Stimulated activated memory B cell treated with anti-CD40 and anti-IgM and Interleukin-4, amounts not matched to agents 10 μg/mL and 1 μg/mL and 100 μg/mL, for 72 hours (primary cell): ENCODE measurements around the gene VPS39.
A peak's percentile ranks its signal among the peaks of the same experiment; 100 is the strongest.

ENCODE experiments used
- ATAC-seq: fragments of 150-1000 bp; cut with Tn5 transposase; 2 replicates; pipeline ENCODE4 v1.10.0; 2021
- H3K27ac Mint-ChIP-seq: one replicate; pipeline ENCODE4 v1.8.0; 2022; ENCODE audit warnings: mild to moderate bottlenecking, mixed read lengths
- H3K27me3 Mint-ChIP-seq: one replicate; pipeline ENCODE4 v1.8.0; 2022; ENCODE audit warnings: mixed read lengths
- H3K36me3 Mint-ChIP-seq: one replicate; pipeline ENCODE4 v1.8.0; 2022; ENCODE audit warnings: mixed read lengths
- H3K4me1 Mint-ChIP-seq: one replicate; pipeline ENCODE4 v1.8.0; 2022; ENCODE audit warnings: mixed read lengths
- H3K4me3 Mint-ChIP-seq: one replicate; pipeline ENCODE4 v1.8.0; 2022; ENCODE audit warnings: mild to moderate bottlenecking, moderate library complexity, mixed read lengths
- H3K9me3 Mint-ChIP-seq: one replicate; pipeline ENCODE4 v1.8.0; 2022; ENCODE audit warnings: mixed read lengths

The VPS39 gene

GRCh38 chr15:42148808-42149492 is 59.2 kb downstream of the VPS39 start:
- H3K4me3 Mint-ChIP-seq: no peak overlapping the region
- ATAC-seq: no peak
- no peaks in the 10 kb centered on the region for H3K4me1 Mint-ChIP-seq
- no peak overlapping the region for H3K27ac Mint-ChIP-seq
- H3K36me3 Mint-ChIP-seq: no peaks in the 10 kb centered on the region
- H3K27me3 Mint-ChIP-seq: peaks cover 17% of the 10 kb centered on the region
- no peaks in the 10 kb centered on the region for H3K9me3 Mint-ChIP-seq

- Mint-ChIP-seq H3K4me1 (no peaks in the 10 kb centered on the region), H3K27me3 (peaks cover 17% of the 10 kb centered on the region), H3K4me3 (no peak overlapping the region), H3K36me3 (no peaks in the 10 kb centered on the region), H3K9me3 (no peaks in the 10 kb centered on the region), H3K27ac (no peak overlapping the region)
- ATAC-seq: no peak
Measured at GRCh38 chr15:42147431-42147735, 60.7 kb downstream of the VPS39 start.

GRCh38 chr15:42146551-42147430 is 61.3 kb downstream of the VPS39 start:
- ATAC-seq: no peak
- Mint-ChIP-seq H3K4me3 (no peak overlapping the region), H3K36me3 (no peaks in the 10 kb centered on the region), H3K27ac (no peak overlapping the region), H3K4me1 (no peaks in the 10 kb centered on the region), H3K9me3 (no peaks in the 10 kb centered on the region), H3K27me3 (peaks cover 17% of the 10 kb centered on the region)

GRCh38 chr15:42145546-42146455 is 62.3 kb downstream of the VPS39 start:
- Mint-ChIP-seq H3K9me3 (no peaks in the 10 kb centered on the region), H3K27ac (no peak overlapping the region), H3K4me3 (no peak overlapping the region), H3K27me3 (peaks cover 17% of the 10 kb centered on the region), H3K36me3 (no peaks in the 10 kb centered on the region), H3K4me1 (no peaks in the 10 kb centered on the region)
- no peak for ATAC-seq

- H3K36me3 Mint-ChIP-seq: no peaks in the 10 kb centered on the region
- ATAC-seq: no peak
- no peaks in the 10 kb centered on the region for H3K9me3 Mint-ChIP-seq
- no peak overlapping the region for H3K27ac Mint-ChIP-seq
- H3K27me3 Mint-ChIP-seq: peaks cover 17% of the 10 kb centered on the region
- H3K4me3 Mint-ChIP-seq: no peak overlapping the region
- H3K4me1 Mint-ChIP-seq: no peaks in the 10 kb centered on the region
Measured at GRCh38 chr15:42144841-42145375, 63.2 kb downstream of the VPS39 start.

GRCh38 chr15:42143866-42144625 is 64.1 kb downstream of the VPS39 start:
- Mint-ChIP-seq H3K4me1 (no peaks in the 10 kb centered on the region), H3K9me3 (no peaks in the 10 kb centered on the region), H3K27ac (no peak overlapping the region), H3K4me3 (no peak overlapping the region), H3K27me3 (peaks cover 17% of the 10 kb centered on the region), H3K36me3 (no peaks in the 10 kb centered on the region)
- no peak for ATAC-seq

- no peaks in the 10 kb centered on the region for H3K9me3 Mint-ChIP-seq
- H3K27me3 Mint-ChIP-seq: peaks cover 17% of the 10 kb centered on the region
- H3K27ac Mint-ChIP-seq: no peak overlapping the region
- no peaks in the 10 kb centered on the region for H3K36me3 Mint-ChIP-seq
- no peak for ATAC-seq
- H3K4me3 Mint-ChIP-seq: no peak overlapping the region
- no peaks in the 10 kb centered on the region for H3K4me1 Mint-ChIP-seq
Measured at GRCh38 chr15:42143356-42143755, 64.7 kb downstream of the VPS39 start.

GRCh38 chr15:42141795-42142667 is 66.1 kb downstream of the VPS39 start:
- H3K4me1 Mint-ChIP-seq: no peaks in the 10 kb centered on the region
- H3K4me3 Mint-ChIP-seq: no peak overlapping the region
- H3K27ac Mint-ChIP-seq: no peak overlapping the region
- no peak for ATAC-seq
- peaks cover 17% of the 10 kb centered on the region for H3K27me3 Mint-ChIP-seq
- no peaks in the 10 kb centered on the region for H3K36me3 Mint-ChIP-seq
- no peaks in the 10 kb centered on the region for H3K9me3 Mint-ChIP-seq

- H3K4me1 Mint-ChIP-seq: no peaks in the 10 kb centered on the region
- peaks cover 17% of the 10 kb centered on the region for H3K27me3 Mint-ChIP-seq
- H3K9me3 Mint-ChIP-seq: no peaks in the 10 kb centered on the region
- no peak for ATAC-seq
- no peak overlapping the region for H3K27ac Mint-ChIP-seq
- no peaks in the 10 kb centered on the region for H3K36me3 Mint-ChIP-seq
- H3K4me3 Mint-ChIP-seq: no peak overlapping the region
Measured at GRCh38 chr15:42141246-42141645, 66.9 kb downstream of the VPS39 start.

- H3K27ac Mint-ChIP-seq: no peak overlapping the region
- no peak overlapping the region for H3K4me3 Mint-ChIP-seq
- H3K4me1 Mint-ChIP-seq: no peaks in the 10 kb centered on the region
- H3K27me3 Mint-ChIP-seq: peaks cover 11% of the 10 kb centered on the region
- no peaks in the 10 kb centered on the region for H3K36me3 Mint-ChIP-seq
- no peaks in the 10 kb centered on the region for H3K9me3 Mint-ChIP-seq
- ATAC-seq: peak; percentile 40
Measured at GRCh38 chr15:42140383-42141070, 67.6 kb downstream of the VPS39 start.

GRCh38 chr15:42139596-42139995 is 68.5 kb downstream of the VPS39 start:
- Mint-ChIP-seq H3K36me3 (no peaks in the 10 kb centered on the region), H3K4me1 (no peaks in the 10 kb centered on the region), H3K27ac (no peak overlapping the region), H3K4me3 (no peak overlapping the region), H3K9me3 (no peaks in the 10 kb centered on the region), H3K27me3 (peaks cover 2% of the 10 kb centered on the region)
- ATAC-seq: no peak

GRCh38 chr15:42138968-42139386 is 69.1 kb downstream of the VPS39 start:
- ATAC-seq: no peak
- no peak overlapping the region for H3K27ac Mint-ChIP-seq
- H3K4me1 Mint-ChIP-seq: no peaks in the 10 kb centered on the region
- no peak overlapping the region for H3K4me3 Mint-ChIP-seq
- H3K9me3 Mint-ChIP-seq: no peaks in the 10 kb centered on the region
- H3K27me3 Mint-ChIP-seq: peaks cover 1% of the 10 kb centered on the region
- H3K36me3 Mint-ChIP-seq: no peaks in the 10 kb centered on the region

GRCh38 chr15:42138411-42138810 is 69.7 kb downstream of the VPS39 start:
- ATAC-seq: no peak
- H3K4me3 Mint-ChIP-seq: no peak overlapping the region
- no peak overlapping the region for H3K27ac Mint-ChIP-seq
- no peaks in the 10 kb centered on the region for H3K4me1 Mint-ChIP-seq
- no peaks in the 10 kb centered on the region for H3K9me3 Mint-ChIP-seq
- H3K27me3 Mint-ChIP-seq: peaks cover 7% of the 10 kb centered on the region
- H3K36me3 Mint-ChIP-seq: no peaks in the 10 kb centered on the region
